GM18526 (cell line): ENCODE data around the gene F2R.

Source experiments
- POLR2A ChIP-seq: IDR thresholded peaks from 3 replicates; pipeline ENCODE4 v1.6.1; 2011; ENCODE audit not compliant: insufficient read length; ENCODE audit errors: extremely low read depth

Gene F2R

GRCh38 chr5:76703707-76704106 is 12.2 kb upstream of the F2R start:
- no peak for TF ChIP-seq POLR2A

DNA sequence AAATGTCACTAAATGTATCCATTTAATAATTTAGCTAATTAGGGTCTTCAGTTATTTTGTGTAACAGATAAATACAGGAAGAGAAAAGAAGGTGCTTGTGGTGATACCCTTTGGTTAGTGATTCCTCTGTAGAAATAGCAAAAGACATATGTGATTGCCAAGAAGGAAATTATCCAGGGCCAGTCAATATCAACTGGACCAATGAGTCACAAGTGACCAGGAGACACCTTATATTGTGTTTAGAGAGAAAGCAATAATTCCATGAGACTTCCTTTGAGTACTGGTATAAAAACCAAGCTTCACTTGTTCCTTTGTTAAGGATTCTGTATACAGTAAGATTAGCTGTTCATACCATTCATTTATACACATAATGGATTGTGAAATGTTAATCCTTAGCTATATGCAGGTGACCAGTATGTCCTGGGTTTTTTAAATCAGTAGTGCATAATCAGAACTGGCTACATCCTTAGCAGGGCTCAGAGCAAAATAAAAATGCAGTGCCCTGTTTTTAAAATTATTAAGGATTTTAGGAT is 11.7 kb upstream of the F2R start:
- no peak for TF ChIP-seq POLR2A

DNA sequence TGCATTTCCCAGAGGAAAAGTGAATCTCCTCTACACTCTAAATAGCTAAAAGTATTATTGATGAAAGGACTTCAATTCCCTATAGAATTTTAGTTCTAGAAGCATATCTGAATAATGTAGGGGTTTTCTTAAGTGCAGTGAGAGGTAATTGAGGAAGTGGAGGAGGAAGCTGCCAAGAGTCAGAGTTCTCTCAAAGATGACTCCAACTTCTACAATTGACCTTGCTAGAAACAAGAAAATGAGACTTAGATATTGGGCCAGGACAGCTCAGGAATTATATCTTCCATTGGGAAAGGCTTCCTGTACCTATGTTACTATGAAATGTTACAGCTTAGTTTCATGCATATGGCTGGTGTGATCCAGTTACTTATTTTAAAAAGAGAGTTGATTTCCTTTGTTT is 10.4 kb upstream of the F2R start:
- no peak for TF ChIP-seq POLR2A

- no peak for TF ChIP-seq POLR2A
Observed at GRCh38 chr5:76709762-76710161, 6.2 kb upstream of the F2R start.

GRCh38 chr5:76710991-76711390 is 4.9 kb upstream of the F2R start:
- no peak for TF ChIP-seq POLR2A

GRCh38 chr5:76714751-76715485 is 1.0 kb upstream of the F2R start:
- no peak for TF ChIP-seq POLR2A

GRCh38 chr5:76715486-76715735 is 515 bp upstream of the F2R start:
- TF ChIP-seq POLR2A = no peak

DNA sequence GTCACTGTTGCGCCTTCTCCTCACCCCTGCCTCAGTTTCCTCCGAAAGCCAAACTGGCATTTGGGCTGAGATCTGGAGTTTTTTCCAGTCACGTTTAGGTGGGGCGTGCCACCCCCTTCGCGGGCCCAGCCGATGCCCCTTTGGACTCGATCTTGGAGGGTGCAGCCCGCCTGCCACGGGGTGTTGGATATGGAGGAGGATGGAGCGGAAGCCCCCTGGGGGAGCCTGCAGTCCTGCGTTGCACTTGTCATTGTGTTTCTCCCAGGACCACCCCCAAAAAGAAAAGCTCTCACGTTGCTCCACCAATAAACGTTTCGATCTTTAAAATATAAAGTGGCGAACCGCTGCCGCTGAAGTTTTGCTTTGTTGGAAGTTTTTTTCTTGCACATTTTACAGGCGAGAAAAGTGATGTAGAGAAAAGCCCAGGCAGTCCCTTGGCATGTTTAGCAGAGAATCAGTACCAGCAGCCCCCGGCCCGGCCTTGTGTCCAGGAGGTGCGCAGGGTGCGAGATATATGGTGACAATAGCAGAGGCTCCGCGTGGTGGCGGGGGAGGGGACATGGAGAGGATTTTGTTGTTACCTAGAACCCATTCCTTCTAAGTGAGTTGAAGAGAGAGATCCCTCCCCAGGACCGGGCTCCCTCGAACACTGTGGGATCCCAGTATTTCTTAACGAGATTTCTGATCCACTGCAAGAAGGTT is 681 bp downstream of the F2R start:
- TF ChIP-seq POLR2A = no peak

DNA sequence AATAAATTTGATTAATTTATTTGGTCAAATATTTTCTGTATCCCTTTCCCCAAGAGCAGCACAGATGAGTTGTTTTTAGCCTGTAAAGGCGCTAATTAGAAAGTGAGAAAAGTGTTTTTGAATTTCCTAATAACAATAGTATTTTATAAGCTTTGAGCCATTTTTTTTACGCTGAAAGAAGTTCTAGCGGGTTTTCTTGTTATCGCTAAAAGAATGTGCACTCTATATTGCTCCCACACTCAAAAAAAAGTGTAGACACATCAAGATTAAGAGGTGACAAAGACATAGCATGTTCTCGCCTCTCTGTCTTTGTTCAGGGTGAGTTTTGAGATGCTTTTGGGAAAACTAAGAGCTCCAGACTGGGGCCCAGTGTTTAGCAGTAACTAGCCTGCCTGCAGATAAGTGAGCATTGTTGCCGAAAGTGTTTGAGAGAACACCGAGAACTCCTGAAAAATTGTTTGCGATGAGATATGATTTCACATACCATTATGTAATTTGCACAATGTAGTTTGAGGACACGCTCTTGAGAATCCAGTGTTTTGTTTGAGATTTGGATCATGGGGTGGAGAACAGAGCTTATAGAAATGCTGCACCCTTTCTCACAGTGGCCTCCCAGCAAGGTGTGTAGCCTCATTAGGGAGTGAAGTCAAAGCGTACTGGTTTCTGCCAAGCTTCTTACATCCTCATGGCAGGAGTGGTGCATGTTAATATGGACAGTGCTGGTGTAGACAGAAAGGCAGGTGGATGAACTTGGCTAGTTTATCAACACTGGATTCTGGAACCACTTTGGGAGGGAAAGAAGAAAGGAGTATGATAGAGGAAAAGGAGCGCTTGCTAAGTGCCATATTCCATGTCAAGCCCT is 1.5 kb downstream of the F2R start:
- no peak for TF ChIP-seq POLR2A

GRCh38 chr5:76718381-76718832 is 2.5 kb downstream of the F2R start:
- TF ChIP-seq POLR2A = no peak

DNA sequence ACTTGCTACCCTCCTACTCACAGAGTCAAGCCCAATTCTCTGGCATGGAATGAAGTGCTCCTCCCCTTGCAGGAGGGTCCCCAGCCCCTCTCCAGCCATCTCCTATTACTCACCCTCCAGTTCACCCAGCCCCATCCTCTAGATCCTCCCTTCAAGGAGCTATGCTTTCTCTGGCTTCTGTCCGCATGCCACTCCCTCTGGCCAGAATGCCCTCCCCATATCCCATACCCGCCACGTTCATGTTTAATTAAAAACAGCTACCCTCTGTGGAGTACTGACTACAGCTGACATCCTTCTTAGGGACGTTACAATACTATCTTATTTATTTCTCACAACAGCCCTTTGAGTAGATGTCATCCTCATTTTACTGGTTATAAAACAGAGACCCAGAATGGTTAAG is 3.0 kb downstream of the F2R start:
- no peak for TF ChIP-seq POLR2A

GRCh38 chr5:76720988-76721569 is 5.2 kb downstream of the F2R start:
- TF ChIP-seq POLR2A = no peak

DNA sequence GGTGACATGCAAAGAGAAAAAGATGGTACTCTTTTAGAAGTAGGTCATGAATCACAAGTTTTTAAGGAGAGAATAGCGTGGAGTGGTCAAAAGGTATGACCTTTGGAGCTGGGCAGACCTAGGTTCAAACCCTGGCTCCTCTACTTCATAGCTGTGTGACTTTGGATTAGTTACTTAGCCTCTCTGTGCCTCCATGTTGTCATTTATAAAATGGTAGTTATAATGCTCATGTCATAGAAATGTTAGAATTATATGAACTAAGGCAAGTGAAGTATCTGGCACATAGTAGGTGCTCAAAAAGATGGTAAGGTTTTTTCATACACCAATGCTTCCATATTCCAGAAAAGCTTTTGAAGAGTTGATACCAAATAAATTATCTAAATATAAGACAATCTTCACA is 7.3 kb downstream of the F2R start:
- TF ChIP-seq POLR2A = no peak

- TF ChIP-seq POLR2A = no peak
Observed at GRCh38 chr5:76723906-76724305, 8.0 kb downstream of the F2R start.

- TF ChIP-seq POLR2A = no peak
Observed at GRCh38 chr5:76724871-76725270, 8.9 kb downstream of the F2R start.
